8988T (cell line): ENCODE data around the gene TPRA1.

Experiments
- DNase-seq: peaks from one replicate; pipeline ENCODE4 v3.0.0; 2011

TPRA1 gene

DNA sequence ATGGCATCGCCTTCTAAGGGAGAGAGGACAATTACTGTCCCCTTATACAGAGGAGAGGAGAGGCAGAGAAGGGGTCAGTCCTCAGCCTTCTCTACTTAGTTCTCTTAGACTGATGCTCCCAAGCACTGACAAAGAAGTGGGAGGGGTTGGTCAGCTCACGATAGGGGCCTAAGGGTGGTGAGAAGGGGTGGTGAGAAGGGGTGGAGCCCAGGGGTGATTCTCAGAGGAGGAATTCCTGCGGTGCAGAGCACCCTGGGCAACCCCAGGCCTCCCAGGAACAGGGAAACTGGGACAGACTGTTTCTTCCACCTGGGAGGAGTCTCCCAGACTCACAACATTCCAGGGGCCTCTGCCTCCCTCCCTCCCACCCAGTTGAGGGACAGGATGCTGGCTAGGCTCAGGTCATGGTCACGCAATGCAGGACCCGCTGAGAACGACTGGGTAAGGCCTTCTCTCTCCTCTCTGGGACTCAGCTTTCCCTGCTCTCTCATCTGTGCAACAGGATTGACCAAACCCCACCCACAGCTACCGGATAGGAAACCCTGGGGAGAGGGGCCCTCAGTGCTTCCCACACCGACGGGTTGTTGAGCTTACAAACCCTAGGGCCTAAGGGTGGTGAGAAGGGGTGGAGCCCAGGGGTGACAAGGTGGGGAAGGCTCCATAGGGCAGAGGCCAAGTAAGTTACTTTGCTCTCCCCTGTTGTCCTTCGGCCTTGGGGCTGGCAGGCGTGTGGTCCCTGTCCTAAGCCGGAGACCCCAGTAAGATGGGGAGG, 1.5 kb downstream of the TPRA1 start:
- DNase-seq = peak; percentile 52

GRCh38 chr3:127587876-127588275, 2.7 kb downstream of the TPRA1 start:
- no peak for DNase-seq

GRCh38 chr3:127585813-127586413, 4.6 kb downstream of the TPRA1 start:
- DNase-seq = no peak

DNA sequence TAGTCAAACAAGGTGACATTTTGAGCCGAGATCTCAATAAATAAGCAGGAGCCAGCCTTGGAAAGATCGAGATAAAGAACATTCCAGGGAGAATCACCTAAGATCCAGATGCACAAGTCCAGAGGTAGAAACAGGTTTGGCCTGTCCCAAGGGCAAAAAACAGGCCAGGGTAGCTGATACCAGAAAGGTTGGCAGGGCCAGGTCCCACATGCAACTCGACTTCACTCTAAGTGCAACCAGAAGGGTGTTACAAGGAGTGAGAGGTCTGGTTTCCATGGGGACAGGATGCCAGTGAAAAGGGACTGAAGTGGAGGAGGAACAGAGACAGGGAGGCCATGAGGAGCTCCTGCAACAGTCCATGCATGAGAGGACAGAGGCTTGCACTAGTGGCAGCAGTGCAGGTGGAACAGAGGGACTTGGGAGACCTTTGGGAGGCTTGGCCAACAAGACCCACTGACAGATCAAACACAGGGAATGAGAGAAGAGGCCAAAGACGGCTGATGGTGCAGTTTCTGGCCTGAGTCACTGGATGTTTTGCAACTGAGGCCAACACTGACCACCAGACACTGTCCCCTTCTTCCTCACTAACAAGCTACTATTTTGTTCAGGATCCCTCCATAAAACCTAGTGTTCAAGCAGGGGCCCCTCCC, 5.2 kb downstream of the TPRA1 start:
- no peak for DNase-seq

DNA sequence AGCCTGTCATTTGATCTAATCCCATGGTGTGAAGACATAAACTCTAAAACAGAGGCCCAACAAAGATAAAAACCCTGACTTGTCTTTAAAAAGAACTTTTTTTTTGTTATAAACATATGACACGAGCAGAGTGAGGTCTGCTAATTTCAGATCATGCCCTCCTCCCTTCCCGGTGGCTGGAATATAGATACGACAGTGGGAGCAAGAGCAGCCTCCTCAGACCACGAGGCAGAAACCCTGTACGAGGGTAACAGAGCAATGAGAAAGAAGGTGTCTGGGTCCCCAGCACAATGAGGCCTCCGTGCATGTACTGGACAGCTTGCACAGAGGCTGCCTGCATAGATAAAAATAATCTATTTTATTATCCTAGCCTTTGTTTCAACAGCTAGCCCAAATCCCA, 5.8 kb downstream of the TPRA1 start:
- DNase-seq = no peak

- DNase-seq = no peak
These were observed 10.0 kb downstream of the TPRA1 start for GRCh38 chr3:127580327-127581060.

DNA sequence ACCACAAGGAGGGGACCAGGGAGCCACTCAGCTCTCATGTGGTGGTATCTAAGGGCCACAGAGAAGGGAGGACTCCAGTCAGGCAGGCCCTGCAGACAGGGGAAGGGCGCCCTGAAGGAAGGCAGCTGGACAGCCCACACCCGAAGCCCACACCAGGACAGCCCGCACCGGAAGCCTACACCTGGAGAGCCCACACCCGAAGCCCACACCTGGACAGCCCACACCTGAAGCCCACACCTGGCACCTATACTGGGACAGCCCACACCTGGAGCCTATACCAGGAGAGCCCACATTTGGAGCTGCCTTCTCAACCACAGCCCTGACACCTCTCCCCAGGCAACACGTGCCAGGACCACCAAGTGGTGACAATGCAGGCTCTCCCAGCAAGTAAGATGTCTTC, 11.7 kb downstream of the TPRA1 start:
- no peak for DNase-seq

GRCh38 chr3:127578168-127578567, 12.4 kb downstream of the TPRA1 start:
- no peak for DNase-seq

DNA sequence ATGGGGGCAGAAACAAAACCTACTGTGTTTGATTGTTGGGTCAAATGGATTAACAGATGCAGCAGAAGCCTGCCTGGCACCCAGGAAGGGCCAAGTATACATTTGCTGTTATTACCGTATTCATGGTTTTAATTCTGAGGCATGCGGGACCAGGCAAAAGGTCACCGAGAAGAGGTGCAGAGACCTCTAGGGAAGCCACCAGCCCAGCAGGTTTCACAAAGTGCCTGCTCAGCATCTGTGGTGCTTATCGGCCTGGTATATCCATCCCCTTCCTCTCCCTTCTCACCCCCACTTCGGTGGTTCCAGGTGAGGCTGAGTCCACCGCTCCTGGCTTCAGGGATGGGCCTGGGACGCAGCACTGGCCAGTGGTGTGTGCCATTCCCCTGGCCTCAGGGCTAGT, 13.1 kb downstream of the TPRA1 start:
- DNase-seq = no peak

DNA sequence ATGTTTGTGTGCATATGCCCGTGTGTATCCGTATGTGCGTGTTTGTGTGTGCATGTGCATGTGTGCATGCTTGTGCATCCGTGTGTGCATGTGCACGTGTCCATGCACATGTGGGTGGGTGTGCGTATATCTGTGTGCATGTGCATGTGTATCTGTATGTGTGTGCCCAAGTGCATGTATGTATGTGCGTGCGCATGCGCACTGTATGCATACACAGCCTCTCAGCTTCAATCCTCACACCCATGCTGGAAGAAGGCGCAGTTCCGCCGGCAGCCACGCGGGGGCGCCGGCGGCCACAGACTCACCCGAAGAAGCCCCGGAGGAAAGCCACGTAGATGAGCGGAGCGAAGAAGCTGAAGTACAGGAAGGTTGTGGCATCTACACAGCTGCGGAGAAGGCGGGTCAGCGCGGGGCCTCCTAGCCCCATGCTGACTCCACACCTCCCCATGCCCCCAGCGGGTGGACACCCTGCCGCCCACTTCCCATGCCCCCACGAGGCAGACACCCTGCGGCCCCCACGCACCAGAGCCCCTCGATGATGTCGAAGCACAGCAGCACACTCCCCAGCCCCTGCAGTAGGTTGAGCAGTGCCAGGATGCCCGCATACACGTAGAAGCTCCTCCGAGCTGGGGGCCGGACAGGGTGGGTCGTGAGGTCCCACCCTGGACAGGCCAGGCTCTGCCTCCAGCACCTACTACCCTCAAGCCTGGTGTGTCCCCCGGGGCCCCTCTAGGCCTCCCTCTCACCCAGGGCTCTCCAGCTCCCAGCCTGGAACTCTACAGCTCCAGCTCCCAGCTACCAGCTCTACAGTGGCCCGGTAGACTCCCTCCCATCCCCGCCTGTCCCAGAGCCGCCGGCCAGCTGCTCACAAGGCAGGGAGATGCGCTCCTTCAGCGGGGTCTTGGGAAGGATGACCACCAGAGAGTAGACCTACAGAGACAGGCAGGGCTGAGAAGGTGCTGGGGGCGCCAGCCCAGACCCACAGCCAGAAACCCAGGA, 15.4 kb downstream of the TPRA1 start:
- DNase-seq = peak; percentile 94

DNA sequence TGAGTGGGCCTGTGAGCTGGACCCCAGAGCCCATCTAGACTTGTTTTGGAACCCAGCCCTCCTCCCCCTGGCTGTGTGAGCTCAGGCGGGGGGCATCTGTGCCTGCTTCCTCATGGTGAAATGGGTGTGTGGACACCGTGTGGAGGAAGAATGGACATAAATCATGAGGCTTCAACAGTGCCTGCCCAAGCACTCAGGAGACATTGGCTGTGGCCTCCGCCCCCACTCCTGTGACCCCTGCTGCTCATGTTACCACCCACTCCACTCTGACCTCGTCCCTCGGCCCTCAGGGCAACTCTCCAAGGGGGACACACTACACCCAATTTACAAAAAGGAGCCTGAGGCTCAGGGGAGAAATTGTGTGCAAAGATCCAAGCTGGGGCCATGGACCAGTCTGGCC, 16.6 kb downstream of the TPRA1 start:
- DNase-seq = no peak

DNA sequence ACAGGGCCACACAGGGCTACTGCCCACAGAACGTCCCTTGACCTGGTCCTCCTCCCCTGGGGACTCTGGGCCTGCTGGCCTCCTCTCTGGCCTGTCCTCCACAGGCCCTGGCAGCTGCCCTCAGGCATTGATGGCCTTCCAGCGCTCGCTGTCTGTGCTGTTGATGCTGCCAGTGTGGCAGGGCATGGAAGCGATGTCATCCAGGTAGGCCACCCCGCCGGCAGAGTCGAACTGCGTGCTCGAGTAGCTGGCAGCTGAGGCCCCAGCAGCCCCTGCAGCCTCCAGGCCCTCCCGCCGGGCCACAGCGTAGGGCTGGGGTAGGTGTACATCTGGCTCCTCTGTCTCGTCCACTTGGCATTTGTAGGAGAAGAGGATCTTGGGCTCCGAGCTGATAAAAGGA, 17.1 kb downstream of the TPRA1 start:
- no peak for DNase-seq

GRCh38 chr3:127572735-127573134, 17.8 kb downstream of the TPRA1 start:
- no peak for DNase-seq

DNA sequence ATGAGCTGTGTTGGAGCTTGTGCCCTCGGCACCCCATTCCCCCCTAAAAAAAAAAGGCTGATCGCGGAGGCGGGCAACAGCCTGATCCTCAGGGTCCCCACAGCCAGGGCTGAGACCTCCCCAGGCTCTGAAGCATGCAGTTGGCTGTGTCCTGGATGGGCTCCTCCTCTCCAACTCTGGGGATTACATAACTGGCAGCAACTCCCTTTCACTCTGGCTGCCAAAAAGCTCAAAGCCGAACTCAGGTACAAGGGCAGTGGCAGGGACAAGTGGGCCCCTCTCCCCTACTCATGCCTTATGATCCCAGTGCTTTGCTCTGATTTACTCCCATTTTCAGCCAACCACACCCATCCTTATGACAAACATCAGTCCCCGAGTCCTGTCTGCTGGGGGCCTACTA, 18.3 kb downstream of the TPRA1 start:
- no peak for DNase-seq

DNA sequence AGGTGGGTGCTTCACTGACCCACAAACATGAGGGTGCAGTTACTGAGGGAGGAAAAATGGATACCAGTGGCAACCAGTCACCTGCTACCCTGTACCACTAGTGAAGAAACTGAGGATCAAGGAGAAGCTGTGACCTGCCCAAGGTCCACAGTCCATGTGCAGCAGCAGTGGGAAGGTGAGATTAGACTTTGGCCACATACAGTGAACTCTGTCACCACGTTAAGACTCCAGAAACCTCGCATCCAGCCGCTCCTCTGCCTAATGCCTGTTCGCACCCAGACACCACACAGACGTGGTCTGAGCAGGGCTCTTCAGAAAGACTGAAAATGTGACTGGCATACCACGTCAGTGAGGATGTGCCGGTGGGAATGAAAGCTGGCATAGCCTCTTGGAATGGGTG, 20.0 kb downstream of the TPRA1 start:
- DNase-seq = no peak

GRCh38 chr3:127569160-127569559, 21.4 kb downstream of the TPRA1 start:
- no peak for DNase-seq

DNA sequence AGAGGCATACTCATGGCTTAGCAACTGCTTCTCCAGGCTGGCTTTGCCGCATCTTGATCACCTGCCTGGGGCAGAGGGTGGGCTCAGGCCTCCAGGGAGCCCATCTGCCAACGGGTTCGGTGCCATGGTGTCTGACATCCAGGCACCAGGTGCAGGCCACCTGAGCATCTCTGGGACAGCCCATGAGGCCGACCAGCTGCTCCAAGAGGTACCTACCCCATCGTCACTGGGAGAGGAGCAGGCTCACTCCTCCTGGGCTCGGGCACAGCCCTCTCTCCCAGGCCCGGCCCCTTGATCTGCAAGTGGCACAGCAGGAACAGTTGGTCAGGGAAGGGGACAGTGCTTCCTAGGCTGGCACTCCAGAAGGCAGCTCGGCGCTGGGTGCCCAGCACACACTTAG, 21.9 kb downstream of the TPRA1 start:
- no peak for DNase-seq

DNA sequence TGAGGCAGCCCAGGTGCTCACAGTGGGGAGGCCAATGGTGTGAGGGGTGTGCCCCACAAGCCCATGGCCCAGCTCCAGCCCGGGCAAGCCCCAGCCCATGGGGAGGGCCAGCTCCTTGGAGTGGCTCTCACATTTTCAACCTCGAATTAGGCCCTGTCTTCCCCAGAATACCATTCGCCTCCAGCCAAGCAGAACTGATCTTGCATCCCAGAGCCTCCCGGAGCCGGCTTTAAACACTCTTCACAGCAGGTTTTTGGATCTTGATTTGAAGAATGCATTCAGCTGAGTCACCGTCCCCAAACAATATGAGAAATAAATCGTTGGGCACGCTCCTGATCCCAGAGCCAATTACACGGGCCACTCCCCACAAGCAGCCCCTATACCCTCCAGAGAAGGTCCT, 23.7 kb downstream of the TPRA1 start:
- no peak for DNase-seq

DNA sequence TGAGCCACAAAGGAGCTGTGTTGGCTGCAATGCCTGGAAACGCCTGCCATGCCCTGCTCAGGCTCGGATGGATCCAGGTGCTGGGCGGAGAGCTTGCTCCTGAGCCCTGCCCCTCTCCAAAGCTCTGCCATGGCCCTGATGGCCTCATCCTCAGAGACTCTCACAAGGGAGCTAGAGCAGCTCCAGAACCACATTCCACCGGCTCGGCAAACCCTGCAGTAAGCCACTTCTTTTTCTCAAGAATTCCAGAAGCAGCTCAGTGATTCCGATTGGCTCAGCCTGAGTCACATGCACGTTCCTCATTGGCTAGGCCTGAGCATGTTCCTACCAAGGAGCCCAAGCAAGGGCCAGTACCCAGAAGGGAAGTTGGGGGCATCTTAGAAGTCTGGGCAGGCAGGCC, 24.8 kb downstream of the TPRA1 start:
- DNase-seq = no peak

GRCh38 chr3:127560051-127560787, 30.3 kb downstream of the TPRA1 start:
- DNase-seq = no peak

GRCh38 chr3:127556565-127556964, 34.0 kb downstream of the TPRA1 start:
- peak; percentile 56 for DNase-seq

- no peak for DNase-seq
These were observed 35.4 kb downstream of the TPRA1 start for GRCh38 chr3:127555108-127555507.
